Fibroblast of lung (primary cell): ENCODE results near the gene ARHGEF11.

ENCODE experiments used
- EZH2 ChIP-seq: IDR thresholded peaks from 2 replicates; pipeline ENCODE4 v1.5.1; 2012; ENCODE audit warnings: low read length, control low read depth, mild to moderate bottlenecking; ENCODE audit errors: missing control alignments
- TF ChIP-seq, protein P1 (sequence below), 2 donors: IDR thresholded peaks in 1 of 2; conservative IDR thresholded peaks in 1 of 2; 1 replicate in 1 of 2; 2 replicates in 1 of 2; pipeline ENCODE4 v1.5.1; 2011 to 2012; ENCODE audit warnings: low read length in 2 of 2, control low read depth in 1 of 2, inconsistent platforms in 1 of 2, low read depth in 1 of 2, mild to moderate bottlenecking in 1 of 2

DNA sequence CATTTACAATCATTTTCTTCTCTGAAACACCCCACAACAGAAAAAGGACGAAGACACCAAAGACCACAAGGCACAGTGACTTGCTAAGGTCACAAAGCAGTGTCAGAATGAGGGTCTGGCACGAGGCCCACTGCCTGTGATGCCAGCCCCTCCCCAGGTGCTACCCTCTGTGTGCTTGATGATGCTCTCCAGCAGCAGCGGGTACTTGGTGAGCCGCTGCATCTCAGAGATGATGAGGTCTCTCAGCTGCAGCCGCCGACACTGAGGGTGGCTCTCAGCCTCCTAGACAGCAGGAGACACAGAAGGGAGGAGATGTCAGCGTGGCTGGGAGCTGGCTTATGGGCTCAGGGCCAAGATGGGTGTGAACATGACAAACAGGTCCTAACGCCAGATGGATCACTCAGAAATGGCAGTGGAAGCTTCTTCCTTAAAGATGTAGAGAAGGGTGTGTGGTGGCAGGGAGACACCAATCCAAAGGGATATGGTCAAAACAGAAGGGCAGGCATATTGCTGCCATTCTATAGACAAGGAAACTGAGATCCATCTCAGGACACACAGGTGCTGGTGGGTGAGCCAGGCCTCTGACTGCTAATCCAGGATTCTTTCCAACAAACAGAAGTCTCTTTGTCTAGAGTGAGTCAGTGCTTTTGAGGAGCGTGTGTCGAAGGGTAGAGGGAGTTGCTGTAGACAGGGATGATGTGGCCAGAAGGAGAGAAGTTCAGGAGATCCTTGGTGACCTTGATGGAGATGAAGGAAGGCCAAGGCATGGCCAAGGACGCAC, 99.5 kb downstream of the ARHGEF11 start:
- TF ChIP-seq, protein P1, sequence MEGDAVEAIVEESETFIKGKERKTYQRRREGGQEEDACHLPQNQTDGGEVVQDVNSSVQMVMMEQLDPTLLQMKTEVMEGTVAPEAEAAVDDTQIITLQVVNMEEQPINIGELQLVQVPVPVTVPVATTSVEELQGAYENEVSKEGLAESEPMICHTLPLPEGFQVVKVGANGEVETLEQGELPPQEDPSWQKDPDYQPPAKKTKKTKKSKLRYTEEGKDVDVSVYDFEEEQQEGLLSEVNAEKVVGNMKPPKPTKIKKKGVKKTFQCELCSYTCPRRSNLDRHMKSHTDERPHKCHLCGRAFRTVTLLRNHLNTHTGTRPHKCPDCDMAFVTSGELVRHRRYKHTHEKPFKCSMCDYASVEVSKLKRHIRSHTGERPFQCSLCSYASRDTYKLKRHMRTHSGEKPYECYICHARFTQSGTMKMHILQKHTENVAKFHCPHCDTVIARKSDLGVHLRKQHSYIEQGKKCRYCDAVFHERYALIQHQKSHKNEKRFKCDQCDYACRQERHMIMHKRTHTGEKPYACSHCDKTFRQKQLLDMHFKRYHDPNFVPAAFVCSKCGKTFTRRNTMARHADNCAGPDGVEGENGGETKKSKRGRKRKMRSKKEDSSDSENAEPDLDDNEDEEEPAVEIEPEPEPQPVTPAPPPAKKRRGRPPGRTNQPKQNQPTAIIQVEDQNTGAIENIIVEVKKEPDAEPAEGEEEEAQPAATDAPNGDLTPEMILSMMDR (conservative IDR thresholded peaks at IDR 0.05 in 1 of 2, IDR thresholded peaks at IDR 0.05 in 1 of 2; ENCODE audit: low read depth in 1 of 2, low read length in 2 of 2), result no peak
- no peak for TF ChIP-seq EZH2
